Measurements from ENCODE around the gene TTC33.
"Not testable (repeated sequence)": the region's sequence is repeated elsewhere in the genome, so short reads cannot be mapped to it uniquely, and the experiment has no call there.

TTC33 gene

GRCh38 chr5:40679913-40680681 lies 75.7 kb downstream of the TTC33 start, which contains the start of gene PTGER4:
PTGER4 (plus strand) TSS chr5:40679915; CDS start chr5:40680994, 1,079 bp downstream.
- no peak for DNase-seq (ENCODE audit: low read depth in 2 of 2)

DNA sequence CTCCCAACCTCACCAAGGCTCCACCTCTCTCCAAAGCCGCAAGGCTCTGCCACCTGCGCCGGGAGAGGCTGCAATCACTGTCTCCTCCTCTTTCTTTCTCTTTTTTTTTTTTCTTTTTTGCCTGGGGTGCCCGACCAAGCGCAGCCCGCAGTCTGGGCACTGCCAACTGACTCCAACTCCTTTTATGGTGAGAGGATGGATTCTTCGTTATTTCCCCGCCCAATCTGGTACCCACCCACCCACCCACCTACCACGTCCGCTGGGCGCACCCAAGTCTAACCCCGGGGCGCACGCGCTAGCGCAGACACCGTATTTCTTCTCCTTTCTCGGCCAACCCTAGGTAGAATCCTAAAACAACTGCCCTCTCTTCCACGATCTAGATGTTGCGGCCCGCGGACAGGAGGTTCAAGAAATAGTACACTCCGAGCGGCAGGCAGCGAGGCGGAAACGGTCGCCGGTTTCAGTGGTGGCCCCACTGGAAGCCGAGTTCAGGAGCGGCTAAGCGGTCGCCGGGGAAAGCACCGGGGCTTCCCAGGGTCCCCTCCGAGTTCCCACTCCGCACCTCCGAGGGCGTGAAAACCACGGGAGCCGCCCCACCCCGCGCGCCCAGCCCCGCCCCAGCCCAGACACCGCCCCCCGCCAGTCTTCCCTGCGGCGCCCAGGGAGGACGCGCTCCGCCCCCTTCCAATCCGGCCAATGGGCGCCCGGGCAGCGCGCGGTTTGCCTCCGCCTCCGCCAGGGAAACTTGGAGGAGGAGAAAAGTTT lies 76.4 kb downstream of the TTC33 start:
- peak; percentile 88 to 92 for DNase-seq (ENCODE audit: low read depth in 2 of 2)

DNA sequence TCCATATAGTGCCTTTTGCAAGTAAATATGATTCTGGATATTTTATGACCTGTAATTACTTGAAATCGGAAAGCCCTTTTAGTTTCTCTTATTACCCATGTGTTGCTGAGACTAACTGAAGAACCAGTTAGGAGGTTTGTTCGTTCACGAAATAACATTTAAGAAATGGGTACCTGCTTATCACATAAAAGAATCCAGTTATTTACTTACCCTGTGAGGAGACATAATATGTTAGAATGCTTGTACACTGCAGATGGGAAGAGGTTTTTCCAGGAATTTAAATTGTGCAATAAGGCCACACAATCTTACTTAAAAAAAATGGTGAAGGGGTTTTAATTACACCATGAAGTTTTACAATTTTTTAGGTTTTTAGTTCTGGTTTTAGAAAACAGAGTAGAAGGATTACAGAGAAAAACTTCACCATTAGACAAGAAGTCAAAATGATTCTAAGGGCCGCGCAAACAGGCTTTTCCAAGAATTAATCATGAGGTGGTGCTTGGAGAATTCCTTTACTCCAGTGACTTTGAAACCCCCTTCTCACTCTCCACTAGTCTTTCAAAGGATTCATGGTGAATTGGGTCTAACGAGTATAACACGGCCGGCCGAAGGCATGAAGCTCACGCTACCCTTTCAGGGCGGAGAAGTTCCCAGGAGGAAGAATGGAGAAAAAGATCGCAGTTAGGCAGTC lies 77.2 kb downstream of the TTC33 start:
- DNase-seq (ENCODE audit: low read depth in 2 of 2), result no peak

DNA sequence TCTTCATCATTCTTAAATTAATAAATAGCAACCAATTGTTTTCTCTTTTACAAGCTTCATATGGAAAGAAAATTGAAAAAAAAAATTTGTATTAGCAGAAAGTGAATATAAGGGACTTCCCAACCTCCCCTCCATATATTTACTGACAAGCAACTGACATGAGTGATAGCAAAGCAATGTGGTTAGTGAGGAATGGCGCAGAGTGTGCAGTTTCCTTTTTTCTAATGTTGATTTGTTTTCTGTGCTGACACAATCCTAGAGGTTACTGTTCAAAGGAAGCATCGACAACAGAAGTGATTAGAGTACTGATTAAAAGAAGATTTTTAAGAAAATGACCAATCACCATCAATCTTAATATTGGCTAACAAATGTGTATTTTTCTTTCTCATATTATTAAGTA lies 77.7 kb downstream of the TTC33 start:
- DNase-seq (ENCODE audit: low read depth in 2 of 2), result no peak

- no peak for DNase-seq (ENCODE audit: low read depth in 2 of 2)
These were observed 78.3 kb downstream of the TTC33 start for GRCh38 chr5:40677456-40677855.

GRCh38 chr5:40676613-40677343 lies 79.0 kb downstream of the TTC33 start:
- DNase-seq (ENCODE audit: low read depth in 2 of 2), result no peak

DNA sequence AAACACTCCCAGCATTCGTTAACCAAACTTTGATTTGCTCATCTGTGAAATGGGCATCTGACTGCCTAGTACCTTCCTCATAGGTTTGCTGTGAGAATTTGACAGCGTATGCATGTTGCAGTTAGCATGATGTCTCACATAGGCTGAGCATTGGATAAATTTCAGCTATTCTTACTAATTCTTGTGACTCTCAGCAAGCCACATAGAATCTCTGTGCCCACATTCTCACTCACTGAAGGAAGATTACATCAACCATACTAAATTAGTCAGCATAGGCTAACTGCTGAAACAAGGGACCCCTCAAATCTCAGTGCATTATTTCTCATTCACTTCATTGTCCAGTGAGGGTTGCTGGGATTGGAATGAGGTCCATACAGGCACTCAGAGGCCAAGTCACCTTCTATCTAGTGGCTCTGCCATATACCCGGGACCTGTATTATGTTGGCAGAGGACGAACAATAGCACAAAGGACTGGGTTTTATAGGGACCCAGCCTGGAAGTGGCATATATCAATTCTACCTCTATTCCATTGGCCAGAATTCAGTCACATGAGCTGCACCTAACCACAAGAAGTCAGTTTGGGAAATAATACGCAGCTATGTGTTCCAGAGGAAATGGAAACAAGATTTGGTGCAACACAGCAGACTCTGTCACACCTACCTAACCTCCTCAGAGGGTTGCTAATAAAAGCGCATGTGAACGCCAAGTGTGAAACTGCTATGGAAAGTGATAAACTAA lies 80.2 kb downstream of the TTC33 start:
- no peak for DNase-seq (ENCODE audit: low read depth in 2 of 2)

DNA sequence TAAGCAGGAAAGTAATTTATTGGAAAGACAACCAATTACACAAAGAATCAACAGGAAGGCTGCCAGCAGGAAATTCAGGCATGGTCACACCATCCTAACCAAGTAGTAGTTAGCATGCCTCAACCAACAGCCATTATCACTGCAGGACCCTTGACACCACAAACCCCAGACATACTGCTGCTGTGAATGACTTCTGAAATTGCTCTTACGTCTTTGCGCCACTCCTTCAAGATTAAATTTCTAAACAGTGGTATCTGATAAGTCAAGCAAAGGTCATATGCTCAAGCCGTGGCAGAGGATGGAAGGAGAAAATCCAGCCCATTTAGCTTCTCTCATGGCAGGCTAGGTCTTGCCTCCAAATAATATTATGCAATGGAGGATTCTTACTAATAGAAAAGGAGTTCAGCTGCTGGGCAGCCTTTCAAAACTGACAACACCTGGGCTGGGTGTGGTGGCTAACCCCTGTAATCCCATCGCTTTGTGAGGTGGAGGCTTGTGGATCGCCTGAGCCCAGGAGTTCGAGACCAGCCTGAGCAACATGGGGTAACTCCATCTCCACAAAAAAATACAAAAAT lies 81.0 kb downstream of the TTC33 start:
- DNase-seq (ENCODE audit: low read depth in 2 of 2), result no peak

DNA sequence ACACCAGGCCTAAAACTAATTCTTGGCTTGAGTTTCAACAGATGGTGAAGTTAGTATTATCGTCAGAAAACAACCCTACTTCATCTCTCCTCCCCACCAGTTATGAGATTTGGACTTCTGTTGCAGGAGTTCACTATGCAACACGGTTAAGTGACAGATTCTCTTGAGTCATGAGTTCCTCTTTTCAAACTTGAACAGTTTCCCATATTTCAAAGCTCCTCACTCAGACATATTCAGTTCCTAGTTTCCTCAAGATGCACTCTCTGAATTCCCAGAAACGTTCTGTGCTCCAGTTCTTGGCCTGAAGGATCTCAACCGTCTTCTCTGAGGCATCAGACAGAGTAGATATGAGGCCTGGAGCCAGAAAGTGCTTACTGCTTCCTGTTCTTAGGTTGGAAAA lies 83.3 kb downstream of the TTC33 start:
- no peak for DNase-seq (ENCODE audit: low read depth in 2 of 2)

DNA sequence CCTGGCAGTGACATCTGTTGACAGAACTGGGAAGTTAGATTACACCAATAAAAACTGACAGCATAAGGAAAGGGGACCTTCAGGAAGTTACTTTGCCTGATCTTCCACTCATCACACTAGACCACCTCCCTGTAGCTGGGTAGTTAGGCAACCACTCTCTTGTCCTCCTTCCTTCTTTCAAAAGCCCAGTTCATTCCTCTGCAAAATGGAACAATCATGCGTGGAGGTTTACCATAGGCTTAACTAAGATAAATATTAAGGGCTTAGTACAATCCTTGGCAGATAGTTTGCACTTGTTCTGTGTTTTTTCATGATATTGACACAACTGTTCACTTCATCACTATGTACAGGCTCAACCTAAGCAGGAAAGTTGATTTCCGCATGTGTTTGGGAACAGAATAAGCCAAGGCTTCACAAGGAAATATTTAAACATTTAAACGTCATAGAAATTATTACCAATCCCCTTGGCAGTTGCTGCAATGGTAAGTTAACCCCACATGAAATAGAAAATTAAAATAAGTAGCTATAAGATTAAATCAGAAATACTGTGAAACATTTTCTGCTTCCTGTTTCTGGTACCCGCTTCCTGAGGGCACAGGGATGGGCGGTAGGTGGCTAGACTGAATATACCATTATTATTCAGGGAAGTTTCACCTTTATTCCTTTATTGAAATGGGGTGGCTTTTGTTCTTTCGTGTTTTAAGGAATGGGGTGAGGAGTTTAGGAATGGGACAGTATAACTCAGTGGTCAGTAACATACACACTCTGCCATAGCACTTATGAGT lies 86.0 kb downstream of the TTC33 start:
- no peak for DNase-seq (ENCODE audit: low read depth in 2 of 2)

DNA sequence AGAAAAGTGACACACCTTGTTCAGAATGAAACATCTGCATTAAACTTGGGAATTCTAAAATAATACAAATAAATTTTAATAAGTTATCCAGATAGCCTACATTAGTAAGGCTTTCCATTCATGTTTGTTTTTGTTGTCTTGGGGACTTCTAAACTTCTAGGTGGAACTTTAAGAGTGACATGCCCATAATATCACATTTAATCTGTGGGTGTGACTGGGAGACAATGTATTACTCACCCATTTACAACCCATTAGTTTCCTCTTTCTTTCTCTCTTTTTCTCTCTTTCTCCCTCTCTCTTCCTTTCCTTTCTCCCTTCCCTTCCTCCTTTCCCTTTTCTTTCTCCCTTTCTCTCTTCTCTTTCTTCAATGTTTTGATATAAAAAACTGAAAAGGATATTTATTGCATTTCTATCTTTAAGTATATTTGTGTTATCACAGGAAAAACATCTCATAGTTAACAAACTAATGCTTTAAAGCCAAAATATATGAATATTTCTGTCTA lies 88.5 kb downstream of the TTC33 start:
- DNase-seq (ENCODE audit: low read depth in 2 of 2), result no peak

DNA sequence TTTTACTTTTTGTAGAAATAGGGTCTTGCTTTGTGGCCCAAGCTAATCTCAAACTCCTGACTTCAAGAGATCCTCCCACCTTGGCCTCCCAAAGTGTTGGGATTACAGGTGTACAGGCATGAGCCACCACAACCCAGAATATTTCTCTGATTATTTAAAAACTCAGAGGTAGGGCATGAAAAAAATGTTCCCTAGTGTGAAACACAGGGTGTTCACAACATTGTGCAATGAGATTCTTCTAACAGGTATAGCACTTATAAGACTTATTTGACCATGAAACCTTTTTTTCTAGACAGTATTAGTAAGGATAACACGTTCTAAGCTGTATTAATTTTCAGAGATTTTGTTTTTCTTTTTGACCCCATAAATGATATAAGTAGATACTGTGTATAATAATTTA lies 89.1 kb downstream of the TTC33 start:
- DNase-seq (ENCODE audit: low read depth in 2 of 2), result no peak

GRCh38 chr5:40665635-40666298 lies 90.0 kb downstream of the TTC33 start:
- no peak for DNase-seq (ENCODE audit: low read depth in 2 of 2)

GRCh38 chr5:40660751-40661150 lies 95.0 kb downstream of the TTC33 start:
- DNase-seq (ENCODE audit: low read depth in 2 of 2), result no peak

- DNase-seq (ENCODE audit: low read depth in 2 of 2), result no peak
These were observed 99.0 kb downstream of the TTC33 start for GRCh38 chr5:40656766-40657165.

DNA sequence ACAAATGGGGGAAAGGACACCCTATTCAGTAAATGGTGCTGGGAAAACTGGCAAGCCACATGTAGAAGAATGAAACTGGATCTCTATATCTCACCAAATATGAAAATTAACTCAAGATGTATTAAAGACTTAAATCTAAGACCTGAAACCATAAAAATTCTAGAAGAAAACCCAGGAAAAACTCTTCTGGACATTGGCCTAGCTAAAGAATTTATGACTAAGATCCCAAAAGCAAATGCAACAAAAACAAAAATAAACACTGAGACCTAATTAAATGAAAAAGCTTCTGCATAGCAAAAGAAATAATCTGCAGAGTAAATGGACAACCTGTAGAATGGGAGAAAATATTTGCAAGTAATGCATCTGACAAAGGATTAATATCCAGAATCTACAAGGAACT lies 99.7 kb downstream of the TTC33 start:
- DNase-seq (ENCODE audit: low read depth in 2 of 2), result not testable (repeated sequence)

DNA sequence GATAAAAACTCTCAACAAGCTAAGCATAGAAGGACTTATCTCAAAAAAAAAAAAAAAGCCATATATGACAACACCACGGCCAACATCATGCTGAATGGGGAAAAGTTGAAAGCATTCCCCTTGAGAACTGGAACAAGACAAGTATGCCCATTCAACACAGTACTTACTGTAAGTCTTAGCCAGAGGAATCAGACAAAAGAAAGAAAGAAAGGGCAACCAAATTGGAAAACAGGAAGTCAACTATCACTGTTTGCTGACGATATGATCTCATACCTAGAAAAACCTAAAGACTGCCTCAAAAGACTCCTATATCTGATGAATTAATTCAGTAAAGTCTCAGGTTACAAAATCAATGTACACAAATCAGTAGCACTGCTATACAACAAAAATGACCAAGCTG lies 100.6 kb downstream of the TTC33 start:
- no peak for DNase-seq (ENCODE audit: low read depth in 2 of 2)

DNA sequence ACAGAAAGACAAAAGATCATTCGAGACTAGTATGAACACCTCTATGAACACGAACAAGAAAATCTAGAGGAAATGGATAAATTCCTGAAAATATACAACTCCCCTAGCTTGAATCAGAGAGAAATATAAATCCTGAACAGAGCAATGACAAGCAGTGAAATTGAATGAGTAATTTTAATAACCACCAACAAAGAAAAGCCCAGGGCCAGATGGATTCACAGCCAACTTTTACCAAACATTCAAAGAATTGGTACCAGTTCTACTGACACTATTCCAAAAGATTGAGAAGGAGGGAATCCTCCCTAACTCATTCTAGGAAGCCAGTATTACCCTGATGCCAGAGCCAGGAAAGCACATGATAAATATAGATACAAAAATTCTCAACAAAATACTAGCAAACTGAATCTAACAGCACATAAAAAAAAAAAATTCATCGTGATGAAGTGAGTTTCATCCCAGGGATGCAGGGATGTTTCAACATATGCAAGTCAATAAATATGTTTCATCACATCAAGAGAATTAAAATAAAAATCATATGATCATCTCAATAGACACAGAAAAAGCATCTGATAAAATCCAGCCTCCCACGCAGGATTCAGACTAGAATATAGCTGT lies 101.3 kb downstream of the TTC33 start:
- no peak for DNase-seq (ENCODE audit: low read depth in 2 of 2)

Measured in stimulated activated CD8-positive, alpha-beta memory T cell treated with anti-CD3 and anti-CD28 coated beads, Interleukin-2, amount 100 ng/mL, for 48 hours (primary cell).